NCI-H446 treated with DMSO at 0.1 percent for 48 hours (cell line): ENCODE results near the gene PINLYP.

Experiments
- DNase-seq: peaks from one replicate; lab custom pipeline; 2025; lab: John Stamatoyannopoulos, UW

Gene PINLYP

GRCh38 chr19:43548706-43549105, 26.9 kb upstream of the PINLYP start:
- no peak for DNase-seq

GRCh38 chr19:43551399-43552197, 24.0 kb upstream of the PINLYP start:
- no peak for DNase-seq

GRCh38 chr19:43552198-43552450, 23.5 kb upstream of the PINLYP start:
- DNase-seq = no peak

- DNase-seq = no peak
These were observed 23.0 kb upstream of the PINLYP start for GRCh38 chr19:43552616-43553015.

- no peak for DNase-seq
These were observed 21.9 kb upstream of the PINLYP start for GRCh38 chr19:43553656-43554055.

GRCh38 chr19:43554317-43554895, 21.2 kb upstream of the PINLYP start:
- no peak for DNase-seq

GRCh38 chr19:43555185-43555770, 20.3 kb upstream of the PINLYP start:
- DNase-seq = no peak

GRCh38 chr19:43560687-43561086, 14.9 kb upstream of the PINLYP start:
- no peak for DNase-seq

- no peak for DNase-seq
These were observed 14.2 kb upstream of the PINLYP start for GRCh38 chr19:43561139-43561970.

- DNase-seq = no peak
These were observed 13.3 kb upstream of the PINLYP start for GRCh38 chr19:43562226-43562697.

- peak; percentile 53 for DNase-seq
These were observed 12.8 kb upstream of the PINLYP start for GRCh38 chr19:43562698-43563241.

- no peak for DNase-seq
These were observed 11.7 kb upstream of the PINLYP start for GRCh38 chr19:43563816-43564457.

GRCh38 chr19:43564800-43565199, 10.8 kb upstream of the PINLYP start:
- peak; percentile 46 for DNase-seq

GRCh38 chr19:43569657-43570056, 5.9 kb upstream of the PINLYP start:
- no peak for DNase-seq

- DNase-seq = no peak
These were observed 5.3 kb upstream of the PINLYP start for GRCh38 chr19:43570174-43570791.

- no peak for DNase-seq
These were observed 3.4 kb upstream of the PINLYP start for GRCh38 chr19:43572171-43572588.

GRCh38 chr19:43574424-43575155, 1.0 kb upstream of the PINLYP start:
- DNase-seq = no peak

- DNase-seq = no peak
These were observed 616 bp downstream of the PINLYP start for GRCh38 chr19:43575955-43576878.

- DNase-seq = no peak
These were observed 3.2 kb downstream of the PINLYP start for GRCh38 chr19:43578787-43579186.

- no peak for DNase-seq
These were observed 5.9 kb downstream of the PINLYP start for GRCh38 chr19:43581467-43581866.
